Endodermal cell (in vitro differentiated cells): ENCODE measurements around the gene ELFN1. TPM values are rescaled to one million over a fixed set of nuclear protein-coding genes. Genes with fewer than 3 reads are reported as not detected.

Experiments
- DNase-seq: peaks from one replicate; pipeline ENCODE4 v3.0.0-alpha.2; 2017
- H3K27ac ChIP-seq: 2 replicates; pipeline ENCODE4 v1.5.1; 2013; ENCODE audit warnings: mild to moderate bottlenecking, low read depth, low read length, moderate library complexity
- H3K27me3 ChIP-seq: 2 replicates; pipeline ENCODE4 v1.6.1; 2013; ENCODE audit warnings: mild to moderate bottlenecking, low read length, moderate library complexity; ENCODE audit not compliant: insufficient read depth, control insufficient read depth, poor library complexity, severe bottlenecking
- H3K36me3 ChIP-seq: 2 replicates; pipeline ENCODE4 v1.7.0; 2013; ENCODE audit warnings: mild to moderate bottlenecking, low read length, moderate library complexity; ENCODE audit not compliant: control insufficient read depth, insufficient read depth
- H3K4me1 ChIP-seq: one replicate; pipeline ENCODE4 v1.7.0; 2013; ENCODE audit warnings: low read length; ENCODE audit not compliant: control insufficient read depth, insufficient read depth
- H3K4me3 ChIP-seq: 2 replicates; pipeline ENCODE4 v1.5.1; 2013; ENCODE audit warnings: mild to moderate bottlenecking, low read length, moderate library complexity
- H3K9ac ChIP-seq: 2 replicates; pipeline ENCODE4 v1.6.1; 2013; ENCODE audit warnings: mild to moderate bottlenecking, low read length, moderate library complexity; ENCODE audit not compliant: poor library complexity, severe bottlenecking; ENCODE audit errors: extremely low read depth
- H3K9me3 ChIP-seq: 2 replicates; pipeline ENCODE4 v1.6.1; 2013; ENCODE audit warnings: mild to moderate bottlenecking, low read length, moderate library complexity; ENCODE audit not compliant: control insufficient read depth
- H3K27ac Mint-ChIP-seq: 2 replicates; pipeline ENCODE4 v1.8.0; 2020; ENCODE audit warnings: mixed read lengths
- H3K27me3 Mint-ChIP-seq: 2 replicates; pipeline ENCODE4 v1.8.0; 2021; ENCODE audit warnings: mild to moderate bottlenecking, mixed read lengths; ENCODE audit not compliant: insufficient read depth
- H3K36me3 Mint-ChIP-seq: 2 replicates; pipeline ENCODE4 v1.8.0; 2020; ENCODE audit warnings: low read depth, mixed read lengths
- H3K4me1 Mint-ChIP-seq: 2 replicates; pipeline ENCODE4 v1.8.0; 2020; ENCODE audit warnings: mixed read lengths
- H3K4me3 Mint-ChIP-seq: 2 replicates; pipeline ENCODE4 v1.8.0; 2020; ENCODE audit warnings: mild to moderate bottlenecking, moderate library complexity, mixed read lengths
- H3K9me3 Mint-ChIP-seq: 2 replicates; pipeline ENCODE4 v1.8.0; 2020; ENCODE audit warnings: mild to moderate bottlenecking, mixed read lengths
- WGBS, 2 experiments: methylation state at CpG; one replicate each; pipeline versions ENCODE4 v1.1.5 to v1.1.7; 2013; ENCODE audit warnings: missing lambda C conversion rate in 2 of 2, mixed read lengths in 1 of 2; ENCODE audit not compliant: insufficient coverage in 1 of 2, insufficient read length in 1 of 2; 5-methylcytosine and 5-hydroxymethylcytosine counted together
- total RNA-seq, 2 donors: library from RNA; stranded (reverse); fragmentation: NEBNext Ultra II Directional in 1 of 2; extraction: Animal tissue kit (Norgen Biotek cat#: 25700) in 1 of 2; gene quantifications; 2 replicates in 1 of 2; 3 replicates in 1 of 2; pipeline ENCODE4 v1.2.1, GENCODE V29; 2021
- TF ChIP-seq, protein P1 (sequence below): fragments of 200-600 bp; sonication (generic); conservative IDR thresholded peaks from 2 replicates; pipeline ENCODE4 v1.5.0; 2021; ENCODE audit warnings: antibody characterized with exemption, mild to moderate bottlenecking

ELFN1 gene
- total RNA-seq, 2 donors from 2014 or later: 2.1 to 5.0 TPM

DNA sequence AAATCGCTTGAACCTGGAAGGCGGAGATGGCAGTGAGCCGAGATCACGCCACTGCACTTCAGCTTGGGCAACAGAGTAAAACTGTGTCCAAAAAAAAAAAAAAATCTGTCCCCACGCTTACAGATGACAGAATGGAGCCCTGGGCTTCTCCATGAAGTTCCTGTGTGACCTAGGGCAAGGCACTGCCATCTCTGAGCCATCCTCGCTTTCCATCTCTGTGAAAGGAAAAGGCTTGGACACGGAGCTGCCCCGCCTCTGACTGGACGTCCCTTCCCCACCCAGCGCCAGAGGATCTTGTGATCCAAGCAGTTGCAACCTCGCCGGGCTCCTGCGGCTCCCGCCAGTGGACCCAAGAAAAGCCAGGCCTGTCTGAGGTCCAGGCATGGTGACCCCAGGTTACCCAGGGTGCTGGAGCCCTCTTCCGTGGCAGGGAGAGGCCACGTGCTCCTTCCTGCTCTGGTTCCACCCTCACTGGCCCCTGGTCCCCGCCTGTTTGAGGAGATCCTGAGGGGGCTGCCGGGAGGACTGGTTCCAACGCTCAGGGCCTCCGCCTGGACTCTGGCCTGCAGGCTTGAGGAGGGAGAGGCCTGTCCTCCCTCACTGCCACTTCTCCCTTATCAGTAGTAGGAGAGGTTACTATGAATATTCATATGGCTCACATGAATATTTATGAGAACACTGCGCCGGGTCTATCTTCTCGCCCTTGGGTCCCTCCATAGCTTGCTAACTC is 25.6 kb upstream of the ELFN1 start:
- DNase-seq: no peak
- Histone ChIP-seq H3K27ac (no peak overlapping the region), H3K9ac (no peak overlapping the region), H3K27me3 (no peaks in the 10 kb centered on the region), H3K4me3 (no peak overlapping the region), H3K36me3 (no peaks in the 10 kb centered on the region), H3K4me1 (no peaks in the 10 kb centered on the region), H3K9me3 (no peaks in the 10 kb centered on the region)
- Mint-ChIP-seq H3K9me3 (no peaks in the 10 kb centered on the region), H3K4me3 (no peak overlapping the region), H3K36me3 (no peaks in the 10 kb centered on the region), H3K27ac (no peak overlapping the region), H3K4me1 (no peaks in the 10 kb centered on the region), H3K27me3 (no peaks in the 10 kb centered on the region)
- TF ChIP-seq, protein P1, sequence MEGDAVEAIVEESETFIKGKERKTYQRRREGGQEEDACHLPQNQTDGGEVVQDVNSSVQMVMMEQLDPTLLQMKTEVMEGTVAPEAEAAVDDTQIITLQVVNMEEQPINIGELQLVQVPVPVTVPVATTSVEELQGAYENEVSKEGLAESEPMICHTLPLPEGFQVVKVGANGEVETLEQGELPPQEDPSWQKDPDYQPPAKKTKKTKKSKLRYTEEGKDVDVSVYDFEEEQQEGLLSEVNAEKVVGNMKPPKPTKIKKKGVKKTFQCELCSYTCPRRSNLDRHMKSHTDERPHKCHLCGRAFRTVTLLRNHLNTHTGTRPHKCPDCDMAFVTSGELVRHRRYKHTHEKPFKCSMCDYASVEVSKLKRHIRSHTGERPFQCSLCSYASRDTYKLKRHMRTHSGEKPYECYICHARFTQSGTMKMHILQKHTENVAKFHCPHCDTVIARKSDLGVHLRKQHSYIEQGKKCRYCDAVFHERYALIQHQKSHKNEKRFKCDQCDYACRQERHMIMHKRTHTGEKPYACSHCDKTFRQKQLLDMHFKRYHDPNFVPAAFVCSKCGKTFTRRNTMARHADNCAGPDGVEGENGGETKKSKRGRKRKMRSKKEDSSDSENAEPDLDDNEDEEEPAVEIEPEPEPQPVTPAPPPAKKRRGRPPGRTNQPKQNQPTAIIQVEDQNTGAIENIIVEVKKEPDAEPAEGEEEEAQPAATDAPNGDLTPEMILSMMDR: no peak
- 92 to 97% methylated on average over 17 to 23 of the region's 23 CpGs for WGBS, 2 experiments

DNA sequence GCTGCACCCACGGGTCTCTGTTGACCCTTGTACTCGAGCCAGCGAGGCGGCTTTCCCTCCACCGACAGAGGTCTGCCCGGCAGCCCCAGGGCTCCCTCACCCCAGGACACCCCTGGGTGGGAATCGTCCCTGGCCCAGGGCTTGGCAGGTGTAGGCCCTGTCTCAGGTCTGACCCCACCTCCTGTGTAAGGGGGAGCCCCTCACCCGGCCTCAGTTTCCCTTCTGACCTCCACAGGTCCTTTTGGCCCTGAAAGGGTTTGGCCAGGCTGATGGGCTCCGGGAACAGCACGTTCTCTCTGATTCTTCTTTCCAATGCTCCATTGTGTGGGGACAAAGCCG is 25.0 kb upstream of the ELFN1 start:
- no peaks in the 10 kb centered on the region for H3K4me1 Mint-ChIP-seq
- H3K27me3 Mint-ChIP-seq: no peaks in the 10 kb centered on the region

DNA sequence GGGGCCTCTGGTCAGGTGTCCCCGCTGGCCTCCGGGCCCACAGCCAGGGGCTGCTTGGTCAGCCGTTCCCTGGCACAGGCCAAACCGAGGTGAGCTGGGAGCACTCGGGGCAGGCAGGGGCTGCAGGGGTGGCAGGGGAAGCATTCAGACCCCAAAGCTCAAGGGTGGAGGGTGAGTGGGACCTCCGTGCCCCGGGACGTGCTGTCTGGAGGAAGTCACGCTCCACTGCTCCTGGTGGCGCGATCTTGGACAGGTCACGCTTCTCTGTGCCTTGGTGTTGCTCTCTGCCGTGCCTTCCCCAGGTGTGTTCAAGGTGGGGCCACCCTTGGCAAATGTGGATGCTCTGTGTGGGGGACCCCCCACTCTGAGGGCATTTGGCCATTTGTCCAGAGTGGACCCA is 24.6 kb upstream of the ELFN1 start:
- H3K27ac Mint-ChIP-seq: no peak overlapping the region
- H3K4me3 Mint-ChIP-seq: no peak overlapping the region
- Histone ChIP-seq H3K27me3 (no peaks in the 10 kb centered on the region), H3K4me1 (no peaks in the 10 kb centered on the region), H3K9me3 (no peaks in the 10 kb centered on the region), H3K9ac (no peak overlapping the region), H3K4me3 (no peak overlapping the region), H3K27ac (no peak overlapping the region), H3K36me3 (no peaks in the 10 kb centered on the region)
- no peaks in the 10 kb centered on the region for H3K9me3 Mint-ChIP-seq
- 91 to 100% methylated on average over 1 to 13 of the region's 13 CpGs for WGBS, 2 experiments
- TF ChIP-seq, protein P1: no peak
- H3K36me3 Mint-ChIP-seq: no peaks in the 10 kb centered on the region
- no peaks in the 10 kb centered on the region for H3K4me1 Mint-ChIP-seq
- H3K27me3 Mint-ChIP-seq: no peaks in the 10 kb centered on the region
- no peak for DNase-seq

More for the DNA sequence above, 25.0 kb upstream of the ELFN1 start:
- no peak for DNase-seq
- Histone ChIP-seq H3K27ac (no peak overlapping the region), H3K4me1 (no peaks in the 10 kb centered on the region), H3K27me3 (no peaks in the 10 kb centered on the region), H3K9me3 (no peaks in the 10 kb centered on the region), H3K36me3 (no peaks in the 10 kb centered on the region), H3K4me3 (no peak overlapping the region), H3K9ac (no peak overlapping the region)
- H3K4me3 Mint-ChIP-seq: no peak overlapping the region
- WGBS, 2 experiments: 88 to 97% methylated on average over 7 to 11 of the region's 11 CpGs
- no peaks in the 10 kb centered on the region for H3K9me3 Mint-ChIP-seq
- no peaks in the 10 kb centered on the region for H3K36me3 Mint-ChIP-seq
- TF ChIP-seq, protein P1: no peak
- H3K27ac Mint-ChIP-seq: no peak overlapping the region
